Stromal cell of bone marrow (primary cell): ENCODE measurements around the gene ROR2.

Source experiments
- DNase-seq: peaks from one replicate; pipeline ENCODE4 v3.0.0-alpha.2; 2012; ENCODE audit warnings: low read depth

The ROR2 gene

DNA sequence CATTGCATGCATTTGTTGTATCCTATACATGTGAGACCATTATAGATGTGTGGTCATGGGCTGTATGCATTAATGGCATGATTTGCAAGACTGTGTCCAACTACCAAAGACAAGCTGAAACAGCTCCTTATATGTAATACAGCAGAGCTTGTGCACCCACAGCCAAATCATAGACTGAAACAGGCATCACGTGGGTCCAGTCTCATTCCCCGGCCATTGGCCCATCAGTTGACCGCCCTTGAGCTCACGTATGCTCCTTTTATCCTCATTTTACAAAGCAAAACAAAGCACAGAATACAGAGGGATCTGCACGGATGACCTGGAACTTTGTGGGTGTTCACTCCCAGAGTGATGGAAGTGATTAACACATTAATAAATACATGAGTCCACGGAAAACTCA is 109.1 kb downstream of the ROR2 start:
- no peak for DNase-seq

DNA sequence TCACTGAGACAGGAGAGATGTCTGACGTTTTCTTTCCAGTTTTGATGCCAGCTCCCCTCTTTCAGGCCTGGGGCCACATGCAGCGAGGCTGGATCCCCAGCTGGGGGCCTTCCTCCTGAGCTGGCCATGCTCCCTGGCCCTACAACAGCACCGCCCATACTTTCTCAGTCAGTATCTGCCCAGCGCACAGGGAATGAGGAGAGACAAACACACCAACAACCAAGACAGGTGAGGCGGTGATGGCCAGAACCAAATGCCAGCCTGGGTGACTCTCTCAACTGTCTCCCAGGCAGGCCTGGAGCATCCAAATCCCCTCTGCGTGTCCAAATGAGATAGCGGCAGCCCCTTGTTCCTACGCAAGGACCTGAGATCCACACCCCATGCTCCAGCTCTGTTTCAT is 109.6 kb downstream of the ROR2 start:
- no peak for DNase-seq

DNA sequence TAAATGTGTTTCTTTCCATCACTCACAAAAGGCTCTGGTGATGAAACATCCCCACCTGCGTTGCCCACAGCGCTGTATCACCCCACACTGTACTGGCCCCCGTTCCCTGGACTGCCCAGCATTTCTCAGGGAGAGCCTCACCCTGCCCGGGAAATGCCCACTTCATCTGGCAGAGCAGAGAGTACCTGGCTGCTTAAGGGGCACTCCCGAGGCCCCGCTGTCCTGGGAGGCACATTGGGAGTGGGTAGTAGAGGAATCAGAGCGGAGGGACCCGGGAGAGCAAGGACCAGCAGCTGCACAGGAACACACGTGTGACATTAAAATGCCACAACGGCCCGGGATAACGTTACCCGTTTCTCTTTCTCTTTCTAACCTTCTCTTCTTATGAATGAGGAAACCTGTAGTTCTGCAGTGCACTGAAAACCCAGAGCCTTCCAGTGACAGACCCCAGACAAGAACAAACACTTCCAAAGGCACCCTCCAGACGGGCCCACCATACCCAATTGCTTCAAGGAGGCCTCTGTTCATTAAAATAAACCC is 110.0 kb downstream of the ROR2 start:
- DNase-seq = no peak

DNA sequence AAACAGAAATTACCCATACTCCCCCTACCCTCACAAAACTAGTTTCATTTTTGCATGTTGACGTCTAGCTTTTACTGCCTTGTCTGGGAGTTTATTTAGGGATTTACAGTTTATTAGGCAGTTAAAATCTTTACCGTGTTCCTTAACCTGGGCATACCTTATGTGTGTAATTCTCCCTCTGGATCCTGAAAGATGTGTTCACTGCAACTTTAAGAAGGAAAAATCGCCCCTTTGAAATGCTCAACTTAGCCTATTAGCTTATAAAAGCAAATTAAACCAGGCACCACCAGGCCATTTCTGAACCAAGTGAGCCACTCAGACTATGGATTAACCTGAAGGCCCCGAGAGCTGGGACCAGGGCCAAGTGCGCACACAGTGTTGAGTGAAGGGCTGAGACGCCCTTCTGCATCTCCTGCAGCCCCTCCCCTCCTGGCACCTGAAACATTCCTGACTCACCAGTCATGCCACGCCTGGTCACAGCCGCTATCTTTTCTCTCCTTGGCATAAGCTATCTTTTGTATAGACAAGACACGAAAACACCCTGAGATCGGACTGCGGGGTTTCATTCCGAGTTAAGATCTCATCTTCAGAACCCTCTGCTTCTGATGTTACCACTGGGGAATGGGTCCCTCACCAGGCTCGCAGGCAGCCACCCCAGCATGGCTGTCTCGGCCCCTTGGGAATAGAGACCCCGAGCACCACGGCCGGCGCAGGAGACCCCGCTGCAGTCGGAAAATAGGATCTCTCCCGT is 111.9 kb downstream of the ROR2 start:
- DNase-seq = no peak

DNA sequence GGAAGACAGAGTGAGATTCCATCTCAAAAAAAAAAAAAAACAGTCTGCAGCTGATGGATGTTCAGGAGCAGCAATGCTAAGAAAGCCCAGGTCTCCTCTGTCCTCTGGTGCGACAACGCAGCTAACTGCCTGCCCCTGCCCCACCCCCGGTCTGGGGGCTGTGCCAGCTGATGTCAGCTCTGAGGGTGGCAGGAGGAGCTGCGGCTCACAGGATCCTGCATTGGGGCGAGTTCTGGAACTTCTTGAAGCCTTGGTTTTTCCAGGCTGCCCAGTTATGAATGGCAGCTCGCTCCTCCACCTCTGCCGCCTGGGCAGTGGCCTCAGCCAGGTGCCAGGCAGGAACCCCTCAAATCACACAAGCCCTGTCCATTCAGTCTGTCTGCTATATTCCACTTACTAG is 113.5 kb downstream of the ROR2 start:
- no peak for DNase-seq

DNA sequence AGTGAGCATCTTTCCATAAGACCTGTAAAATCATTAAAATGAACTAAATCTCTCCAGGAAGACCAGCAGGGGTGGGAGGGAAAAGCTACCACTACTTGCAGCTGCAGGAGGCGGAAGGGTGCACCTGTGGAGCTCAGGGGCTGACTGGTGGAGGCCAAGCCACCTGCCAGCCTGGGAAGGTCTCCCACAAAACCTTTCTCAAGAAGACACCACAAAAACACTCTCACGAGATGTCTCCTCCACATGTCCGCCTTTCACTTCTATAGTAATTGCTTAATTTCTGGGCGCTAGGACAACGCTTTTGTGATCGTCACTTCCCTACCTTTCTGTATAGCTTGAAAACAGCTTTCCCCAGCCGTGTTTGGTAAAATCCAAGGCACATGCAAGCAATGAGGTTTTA is 114.4 kb downstream of the ROR2 start:
- no peak for DNase-seq

DNA sequence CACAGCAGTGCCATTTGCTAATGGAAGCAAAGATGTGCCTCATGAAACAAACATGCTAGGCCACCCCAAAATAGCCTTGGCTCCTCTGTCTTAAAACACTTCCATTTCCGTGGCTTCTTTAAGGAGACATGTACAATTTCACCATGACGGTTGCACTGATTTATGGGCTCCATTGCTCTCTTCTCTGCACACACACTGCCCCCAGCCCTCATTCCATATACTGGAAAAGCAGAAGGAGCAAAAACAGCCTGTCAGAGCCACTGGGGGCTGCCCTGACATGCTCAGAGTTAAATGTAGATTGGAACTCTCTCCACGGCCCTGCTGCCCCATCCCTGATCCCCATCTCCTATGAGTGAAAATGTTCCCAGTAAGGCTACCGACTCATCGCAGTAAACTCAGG is 114.8 kb downstream of the ROR2 start:
- no peak for DNase-seq

DNA sequence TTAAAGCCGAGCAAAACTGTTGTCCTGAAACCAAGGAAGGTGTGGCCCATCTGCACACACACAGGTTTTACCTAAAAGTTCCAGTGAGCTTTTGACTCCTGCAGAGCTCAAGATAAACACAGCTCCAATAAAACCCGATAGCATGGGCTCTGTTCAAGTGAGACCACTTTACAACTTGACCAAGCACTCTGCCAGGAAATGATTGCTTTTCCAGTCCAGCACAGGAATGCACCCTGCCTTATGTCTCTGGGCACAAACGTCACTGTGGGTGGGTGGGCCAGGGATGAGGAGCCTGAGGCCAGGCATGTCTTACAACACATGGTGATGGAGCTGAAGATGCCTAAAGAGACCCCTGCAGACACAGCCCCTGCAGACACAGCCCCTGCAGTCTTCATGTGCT is 115.3 kb downstream of the ROR2 start:
- DNase-seq = no peak

DNA sequence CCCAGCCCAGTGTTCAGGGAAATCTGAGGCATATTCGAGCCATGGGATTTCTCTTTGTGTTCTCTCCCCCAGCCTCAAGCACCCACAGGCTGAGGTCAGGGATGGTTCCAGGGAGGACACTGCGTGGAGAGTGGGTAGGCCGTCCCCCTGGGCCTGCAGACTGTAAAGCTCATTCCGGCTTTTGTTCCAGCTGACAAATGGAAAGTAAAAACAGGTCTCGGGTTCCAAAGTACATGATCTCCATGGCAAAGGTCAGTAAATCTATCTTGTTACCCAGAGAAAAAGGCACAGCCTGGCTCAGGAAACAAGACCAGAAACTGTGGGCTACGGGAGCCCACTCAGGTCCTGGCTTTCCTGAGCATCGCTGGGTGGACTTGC is 116.2 kb downstream of the ROR2 start:
- no peak for DNase-seq

DNA sequence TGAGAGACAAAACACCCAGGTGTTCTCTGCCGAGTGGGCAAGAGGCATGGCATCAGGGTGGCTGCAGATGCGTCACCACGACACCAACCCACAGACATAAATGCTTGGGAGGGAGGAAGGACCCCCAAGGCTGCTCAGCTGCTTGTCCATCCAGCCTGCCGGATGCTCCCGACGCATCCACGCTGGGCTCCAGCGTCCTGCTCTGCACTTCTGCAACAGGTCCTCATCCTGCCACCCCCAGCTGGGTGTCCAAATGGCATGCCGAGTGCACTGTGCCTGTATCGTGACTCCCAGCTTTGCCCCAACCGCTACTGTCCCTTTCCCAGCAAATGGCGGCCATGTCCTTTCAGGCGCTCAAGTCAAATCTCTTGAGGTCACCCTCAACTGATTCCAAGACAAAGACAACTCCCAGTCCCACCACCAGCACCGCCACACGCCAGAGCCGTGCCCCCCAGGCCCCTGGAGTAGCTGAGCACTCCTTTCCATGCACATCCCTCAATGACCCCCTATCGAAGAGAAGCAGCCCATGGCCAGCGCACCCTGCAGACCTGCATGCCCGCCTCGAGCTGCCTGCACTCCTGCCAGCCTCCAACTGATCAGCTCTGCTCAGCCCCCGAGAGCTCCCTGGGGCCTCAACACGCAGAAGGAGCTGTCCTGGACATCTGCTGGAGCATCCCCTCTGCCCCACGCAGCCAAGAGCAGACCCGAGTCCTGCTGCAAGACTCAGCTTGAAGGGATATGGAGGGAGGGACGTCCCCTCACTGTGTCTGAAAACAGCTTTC is 116.7 kb downstream of the ROR2 start:
- no peak for DNase-seq

DNA sequence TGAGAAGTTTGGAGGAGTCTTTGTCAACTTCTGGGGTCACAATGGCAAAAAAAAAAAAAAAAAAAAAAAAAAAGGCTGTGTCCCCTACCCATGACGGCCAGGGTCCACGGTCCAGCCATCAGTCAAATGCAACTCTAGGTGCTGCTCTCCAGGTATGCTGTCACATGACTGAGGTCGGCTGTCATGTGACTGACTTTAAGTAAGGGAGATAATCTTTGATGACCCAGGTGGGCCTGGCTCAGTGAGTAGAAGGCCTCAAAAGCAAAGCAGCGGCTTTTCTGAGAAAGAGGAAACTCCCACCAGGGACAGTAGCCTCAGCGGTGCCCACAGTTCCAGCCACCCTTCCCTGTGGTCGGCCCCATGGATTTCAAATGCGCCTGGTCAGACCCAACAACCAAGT is 117.7 kb downstream of the ROR2 start:
- DNase-seq = no peak

DNA sequence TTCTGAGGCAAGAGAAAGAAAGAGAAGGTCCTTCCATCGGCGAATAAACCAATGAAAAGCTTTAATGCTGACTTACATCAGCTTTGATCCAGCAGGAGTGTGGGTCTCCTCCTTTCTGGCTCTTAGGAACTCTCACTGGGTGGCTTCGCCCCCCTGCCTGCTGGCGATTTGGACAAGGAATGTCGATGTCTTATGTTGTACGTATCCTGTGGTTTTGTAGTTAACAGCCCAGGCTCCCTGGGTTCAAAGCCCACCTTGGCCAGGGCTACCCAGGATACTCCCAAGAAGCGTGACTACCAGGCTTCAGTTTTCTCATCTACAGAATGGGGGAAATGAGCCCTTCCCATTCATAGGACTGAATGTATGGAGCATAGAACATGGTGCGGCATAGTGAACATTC is 124.2 kb downstream of the ROR2 start:
- DNase-seq = no peak

DNA sequence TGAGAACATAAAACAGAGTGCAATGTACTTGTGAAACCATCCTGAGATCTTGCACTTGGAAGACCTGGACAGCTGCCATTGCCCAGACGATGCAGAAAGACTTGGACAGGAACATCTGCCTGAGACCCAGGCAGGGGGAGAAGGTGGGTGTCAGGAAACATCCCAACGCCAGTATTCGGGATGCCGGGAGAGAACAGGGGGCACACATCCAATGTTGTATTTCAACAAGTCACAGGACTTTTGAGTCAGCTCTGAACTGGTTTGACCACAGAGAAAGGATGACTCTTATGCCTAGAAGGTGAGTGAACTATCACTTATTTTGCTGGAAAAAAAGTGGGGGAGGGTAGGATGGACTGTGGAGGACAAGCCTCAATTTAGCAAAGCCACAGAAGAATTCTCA is 124.6 kb downstream of the ROR2 start:
- DNase-seq = peak; percentile 62

DNA sequence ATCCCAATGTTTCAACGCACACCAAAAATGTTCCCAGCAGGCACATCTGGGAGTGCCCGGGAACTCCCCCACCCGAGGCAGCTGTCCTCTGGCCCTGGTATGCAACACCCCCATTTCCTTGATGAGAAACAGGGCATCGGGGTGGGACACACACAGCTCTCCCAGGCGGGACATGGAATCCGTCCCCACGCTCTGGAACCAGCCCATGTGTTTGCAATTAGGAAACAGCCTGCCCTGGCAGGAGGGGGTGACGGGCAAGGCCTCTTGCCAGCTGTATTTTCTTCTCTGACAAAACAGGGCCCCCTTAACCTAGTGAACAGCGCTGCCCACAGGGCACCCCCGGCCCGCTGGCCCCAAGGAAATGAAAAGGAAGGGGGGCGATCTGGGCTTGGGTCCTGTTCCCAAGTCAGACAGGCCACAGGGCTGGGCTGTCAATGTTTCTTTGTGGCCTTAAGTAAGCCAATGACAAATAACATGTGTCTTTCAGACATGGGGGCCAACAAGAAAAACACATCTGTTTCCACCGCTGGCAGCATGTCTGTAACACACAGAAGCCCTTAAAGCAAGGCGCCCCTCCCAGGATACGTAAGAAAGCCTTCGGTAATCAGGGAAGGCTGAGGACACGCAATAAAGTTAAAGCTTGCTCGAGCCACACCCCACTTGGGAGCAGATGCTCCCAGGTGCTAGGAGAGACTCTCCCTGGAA is 125.3 kb downstream of the ROR2 start:
- no peak for DNase-seq

DNA sequence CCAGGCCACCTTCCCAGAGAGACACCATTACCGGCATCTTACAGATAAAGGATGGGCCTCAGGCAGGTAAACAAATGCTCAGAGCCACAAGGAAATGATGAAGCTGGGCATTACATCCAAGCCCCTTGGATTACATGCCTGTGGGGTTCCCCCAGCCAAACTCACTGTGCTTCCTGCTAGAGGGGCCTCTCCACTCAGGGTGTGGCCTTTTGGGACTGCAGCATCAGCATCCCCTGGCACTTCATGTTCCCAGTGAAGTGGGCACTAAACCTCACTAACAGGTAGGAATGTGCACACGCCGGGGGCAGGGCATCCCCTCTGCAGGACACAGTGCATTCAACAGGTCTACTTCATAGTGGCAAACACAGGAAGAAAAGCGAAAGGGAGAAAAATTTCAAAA is 125.9 kb downstream of the ROR2 start:
- DNase-seq = no peak

DNA sequence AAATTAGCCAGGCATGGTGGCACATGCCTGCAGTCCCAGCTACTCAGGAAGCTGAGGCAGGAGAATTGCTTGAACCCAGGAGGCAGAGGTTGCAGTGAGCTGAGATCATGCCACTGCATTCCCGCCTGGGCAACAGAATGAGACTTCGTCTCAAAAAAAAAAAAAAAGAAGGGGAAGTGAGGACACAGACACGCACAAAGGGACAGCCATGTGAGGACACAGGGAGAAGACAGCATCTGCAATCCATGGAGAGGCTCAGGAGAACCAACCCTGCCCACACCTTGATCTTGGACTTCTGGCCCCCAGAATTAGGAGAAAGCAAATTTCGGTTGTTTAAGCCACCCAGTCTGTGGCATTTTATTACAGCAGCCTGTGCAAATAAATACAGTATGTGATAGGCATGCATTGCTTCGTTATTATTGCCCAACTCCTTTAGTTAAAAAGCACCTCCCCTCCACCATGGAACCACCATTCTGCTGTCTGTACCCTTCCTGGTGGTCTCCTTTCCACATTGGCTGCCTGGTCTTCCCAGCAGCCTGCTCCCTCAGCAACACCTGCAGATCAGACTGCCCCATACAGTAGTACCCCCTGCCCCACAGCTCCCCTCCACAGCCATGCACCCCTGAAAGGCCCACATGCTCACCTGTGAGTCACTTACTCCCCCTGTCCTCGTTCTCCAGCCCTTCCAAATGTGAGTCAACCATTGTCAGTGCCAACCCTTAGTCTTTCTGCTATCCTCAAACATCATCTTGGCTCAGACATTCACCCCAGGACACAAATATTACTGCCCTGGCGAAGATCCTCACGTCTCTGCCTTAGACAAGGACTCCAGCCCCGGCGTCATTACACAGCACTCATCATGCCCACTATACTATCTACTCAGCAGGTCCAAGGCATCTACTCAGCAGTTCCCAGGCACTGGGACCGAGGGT is 128.8 kb downstream of the ROR2 start:
- no peak for DNase-seq

DNA sequence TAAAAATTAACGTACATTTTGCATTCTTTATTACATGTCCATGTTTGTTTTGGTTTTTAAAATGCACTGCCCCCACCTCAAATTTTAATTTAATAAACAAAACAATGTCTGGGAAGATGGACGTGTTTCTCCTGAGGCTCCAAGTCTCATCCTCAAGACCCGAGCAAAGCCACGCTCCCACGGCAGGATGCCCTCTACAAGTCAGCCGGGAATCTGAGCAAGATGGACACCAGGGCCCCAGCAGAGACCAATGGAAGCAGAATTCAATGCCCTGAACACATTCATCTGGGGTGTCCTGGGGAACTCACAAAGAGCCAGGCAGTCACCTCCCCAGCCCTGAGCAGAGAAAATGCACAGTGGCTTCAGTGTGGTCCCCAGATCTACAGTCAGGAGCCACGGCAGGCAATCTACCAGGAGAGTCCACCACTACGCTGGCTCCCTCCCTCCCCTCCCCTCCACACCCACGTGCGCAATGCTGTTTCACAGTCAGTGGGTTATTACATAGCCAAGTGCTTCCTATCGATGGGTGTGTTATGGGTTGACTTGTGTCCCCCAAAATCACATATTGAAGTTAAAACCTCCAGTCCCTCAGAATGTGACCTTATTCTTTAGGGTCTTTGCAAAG is 129.8 kb downstream of the ROR2 start:
- no peak for DNase-seq

DNA sequence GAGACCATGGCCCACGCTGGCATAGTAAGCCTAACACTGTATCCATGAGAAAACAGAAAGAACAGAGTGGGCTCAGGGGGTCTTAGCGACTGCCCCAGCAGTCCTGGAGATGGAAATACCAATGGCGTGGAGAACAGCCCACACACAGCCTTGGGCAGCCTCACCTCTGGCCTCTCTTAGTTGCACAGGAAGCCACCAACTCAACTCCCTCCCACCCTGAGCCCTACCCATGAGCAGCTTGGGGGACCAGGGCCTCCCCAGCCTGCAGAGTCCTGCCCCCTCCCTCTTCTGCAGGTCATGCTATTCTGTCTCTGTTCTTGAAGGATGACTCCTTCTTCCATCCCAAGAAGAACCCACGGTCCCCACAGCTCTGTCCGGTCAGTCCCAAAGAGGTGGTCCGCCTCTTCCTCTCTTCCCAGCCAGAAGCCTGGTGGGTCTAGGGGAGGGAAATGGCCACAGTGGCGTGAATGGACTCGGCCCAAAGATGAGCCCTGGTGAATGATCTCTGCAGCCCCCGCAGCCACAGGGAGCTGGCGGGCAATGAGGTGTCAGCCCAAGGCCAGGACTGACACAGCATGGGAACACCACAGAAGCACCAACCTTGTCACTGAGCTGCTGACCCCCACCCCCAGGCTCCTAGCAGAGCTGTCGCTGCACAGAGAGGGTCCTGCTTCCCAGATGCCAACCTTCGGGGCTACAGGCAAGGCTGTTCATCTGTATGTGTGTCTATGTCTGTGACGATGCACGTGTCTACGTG is 131.2 kb downstream of the ROR2 start:
- DNase-seq = no peak

DNA sequence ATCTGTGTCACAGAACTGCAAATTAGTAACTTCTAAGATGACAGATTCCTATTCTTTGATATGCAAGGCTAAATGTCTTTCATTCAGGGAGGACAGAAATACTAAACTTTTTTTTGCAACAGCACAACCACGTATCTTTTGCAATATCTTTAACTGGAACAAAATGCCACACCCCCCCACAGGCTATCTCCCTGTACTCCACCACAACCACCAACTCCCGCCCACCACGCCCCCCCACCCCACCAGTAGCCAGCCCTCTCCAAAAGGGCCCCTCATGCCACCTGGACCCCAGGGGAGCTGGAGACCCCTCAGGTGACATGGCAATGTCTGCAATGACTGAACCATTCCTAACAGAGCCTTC is 131.8 kb downstream of the ROR2 start:
- no peak for DNase-seq

DNA sequence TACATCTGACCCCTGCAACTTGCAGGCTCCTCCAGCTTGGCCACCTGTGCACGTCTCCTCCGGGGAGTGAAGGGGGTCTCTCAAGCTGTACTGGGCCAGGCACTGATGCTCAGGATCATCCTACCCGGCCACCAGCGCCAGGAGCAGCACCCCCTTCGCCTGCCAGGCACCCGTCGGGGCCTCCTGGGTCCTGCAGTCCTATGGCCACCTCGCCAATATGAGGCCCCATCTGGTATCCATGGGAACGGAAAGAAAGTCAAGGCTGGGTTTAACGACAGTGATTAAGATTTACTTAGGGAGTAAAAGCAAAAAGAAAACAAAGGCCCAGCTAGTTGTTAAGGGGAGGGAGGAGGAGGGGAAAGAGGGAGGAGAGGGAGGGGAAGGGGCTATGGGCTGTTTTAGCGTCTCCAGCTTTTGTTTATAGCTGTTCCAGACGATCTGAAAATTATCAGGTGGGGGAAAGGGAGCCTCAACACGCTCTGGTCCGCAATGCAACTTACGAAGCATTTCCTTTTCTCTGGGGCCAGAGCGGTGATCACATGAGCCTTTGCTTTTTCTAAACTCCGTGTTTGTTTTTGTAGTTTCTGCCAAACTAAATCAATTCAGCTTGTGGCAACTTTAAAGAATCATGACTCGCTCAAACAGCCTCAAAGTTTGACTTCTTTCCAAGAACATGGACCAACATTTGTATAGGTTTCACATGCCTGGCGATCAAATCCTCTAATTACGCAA is 132.4 kb downstream of the ROR2 start:
- peak; percentile 80 for DNase-seq
